Gastrocnemius medialis (tissue), 4 donors: ENCODE measurements around the gene CCDC184. TPM values are rescaled to one million over a fixed set of nuclear protein-coding genes. Genes with fewer than 3 reads are reported as not detected.
A peak's percentile ranks its signal among the peaks of the same experiment; 100 is the strongest.

Experiments
- ATAC-seq, 2 donors: fragments of 150-250 bp; one replicate each; pipeline ENCODE4 v1.9.1; 2016
- DNase-seq, 2 donors: peaks; one replicate each; pipeline ENCODE4 v3.0.0-alpha.2; 2019
- H3K27ac ChIP-seq, 4 donors: fragments of 200-600 bp; sonication (generic); 1 replicate in 1 of 4; 2 replicates in 3 of 4; pipeline ENCODE4 v1.5.1; 2016 to 2018; ENCODE audit warnings: mild to moderate bottlenecking in 2 of 4, moderate library complexity in 1 of 4
- H3K27me3 ChIP-seq, 3 donors: fragments of 200-600 bp; sonication (generic) in 2 of 3; 1 replicate in 1 of 3; 2 replicates in 2 of 3; pipeline versions ENCODE4 v1.5.1 to v1.6.0; 2016 to 2019; ENCODE audit warnings: mild to moderate bottlenecking in 1 of 3, moderate library complexity in 1 of 3
- H3K36me3 ChIP-seq, 2 donors: fragments of 200-600 bp; sonication (generic) in 1 of 2; one replicate each; pipeline ENCODE4 v1.5.1; 2017 to 2018
- H3K4me1 ChIP-seq, 2 donors: fragments of 200-600 bp; sonication (generic) in 1 of 2; one replicate each; pipeline ENCODE4 v1.5.1; 2016 to 2017; ENCODE audit warnings: mild to moderate bottlenecking in 2 of 2
- H3K4me3 ChIP-seq, 4 donors: fragments of 200-600 bp; sonication (generic) in 3 of 4; 1 replicate in 1 of 4; 2 replicates in 3 of 4; pipeline ENCODE4 v1.5.1; 2016 to 2019; ENCODE audit warnings: mild to moderate bottlenecking in 2 of 4
- H3K9me3 ChIP-seq, 3 donors: fragments of 200-600 bp; sonication (generic) in 2 of 3; 1 replicate in 1 of 3; 2 replicates in 2 of 3; pipeline ENCODE4 v1.5.1; 2016 to 2019
- POLR2A ChIP-seq, 2 donors: fragments of 450-650 bp; IDR thresholded peaks; one replicate each; pipeline ENCODE4 v1.6.1; 2017; ENCODE audit warnings: antibody characterized with exemption in 2 of 2, mild to moderate bottlenecking in 2 of 2, moderate library complexity in 2 of 2
- in situ Hi-C, 4 donors: fragments of 200-750 bp; cut with MboI; loops; one replicate each; pipeline versions ENCODE4 v1.15.0 to v1.8.0; 2017; ENCODE audit warnings: low sequenced_read_pairs in 4 of 4
- intact Hi-C: fragments of 100-400 bp; cut with DNase I; formaldehyde crosslinking; loops from one replicate; pipeline ENCODE4 v1.15.1; 2023; ENCODE audit warnings: low total_unique reads
- total RNA-seq, 4 donors: library from RNA; depleted of rRNA; stranded (reverse); fragments of >200 nt; gene quantifications; one replicate each; pipeline versions ENCODE4 v1.1.0 to v1.2.3, GENCODE V29; 2016
- TF ChIP-seq, protein P1 (sequence below), 5 experiments: fragments of 450-650 bp in 3 of 5; fragments of 200-600 bp in 2 of 5; sonication (generic) in 2 of 5; IDR thresholded peaks in 4 of 5; conservative IDR thresholded peaks in 1 of 5; 1 replicate in 4 of 5; 2 replicates in 1 of 5; pipeline ENCODE4 v1.5.1; 2016 to 2019; ENCODE audit warnings: antibody characterized with exemption in 5 of 5, mild to moderate bottlenecking in 3 of 5, moderate library complexity in 3 of 5

Gene CCDC184
- total RNA-seq, 4 donors from 2014 or later: 0.38 to 2.0 (median 1.1) TPM

DNA sequence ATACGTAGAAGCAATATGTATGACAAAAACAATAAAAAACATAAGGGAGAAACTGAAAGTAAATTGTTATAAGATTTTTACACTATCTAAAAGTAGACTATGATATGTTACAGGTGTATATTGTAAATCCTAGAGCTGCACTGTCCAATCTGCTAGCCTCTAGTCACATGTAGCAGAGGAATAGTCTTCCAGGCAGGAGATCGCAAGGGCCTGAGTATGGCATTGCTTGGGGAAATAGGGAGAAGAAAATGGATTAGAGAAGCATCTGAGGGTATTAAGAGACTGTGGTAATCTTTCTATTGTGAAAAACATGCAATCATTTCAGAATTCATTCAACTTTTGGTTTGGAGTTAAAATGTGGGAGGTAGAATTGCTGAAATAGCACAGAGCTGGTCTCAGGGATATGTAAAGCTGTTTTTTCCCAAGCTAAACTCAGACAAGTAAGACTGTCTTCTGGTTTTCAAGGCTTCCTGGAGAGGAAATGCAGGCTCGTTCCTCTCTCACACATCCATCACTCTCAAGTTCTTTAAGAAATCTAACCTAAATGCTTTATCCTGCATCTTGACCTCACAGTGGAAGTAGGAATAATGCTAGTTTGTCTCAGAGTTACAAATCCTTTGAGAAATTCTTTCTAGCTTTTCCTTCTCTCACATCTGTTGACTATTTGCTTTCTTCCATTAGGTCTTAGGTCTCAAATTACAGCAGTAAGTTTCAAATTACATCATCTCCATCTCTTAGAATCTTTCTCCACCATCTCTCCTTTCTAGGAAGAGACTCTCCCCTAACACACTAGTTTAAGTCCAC lies 7.6 kb upstream of the CCDC184 start:
- Histone ChIP-seq H3K27me3 (peaks cover 6 to 15% (median 8%) of the 10 kb centered on the region in 3 donors), H3K27ac (peak overlapping the region in 1 of 4 donors; percentile 0), H3K36me3 (no peaks in the 10 kb centered on the region), H3K4me3 (no peak overlapping the region), H3K4me1 (no peaks in the 10 kb centered on the region), H3K9me3 (no peaks in the 10 kb centered on the region)
- in situ Hi-C loops: loop anchor here in 3 of 4 donors (10.0 to 25.0 kb wide), 2 partner anchors 91 to 214 kb away; partner anchors contain the start of gene TMEM106C (in 3 of the 3)
- DNase-seq (no peak), ATAC-seq (no peak)
- TF ChIP-seq, protein P1, sequence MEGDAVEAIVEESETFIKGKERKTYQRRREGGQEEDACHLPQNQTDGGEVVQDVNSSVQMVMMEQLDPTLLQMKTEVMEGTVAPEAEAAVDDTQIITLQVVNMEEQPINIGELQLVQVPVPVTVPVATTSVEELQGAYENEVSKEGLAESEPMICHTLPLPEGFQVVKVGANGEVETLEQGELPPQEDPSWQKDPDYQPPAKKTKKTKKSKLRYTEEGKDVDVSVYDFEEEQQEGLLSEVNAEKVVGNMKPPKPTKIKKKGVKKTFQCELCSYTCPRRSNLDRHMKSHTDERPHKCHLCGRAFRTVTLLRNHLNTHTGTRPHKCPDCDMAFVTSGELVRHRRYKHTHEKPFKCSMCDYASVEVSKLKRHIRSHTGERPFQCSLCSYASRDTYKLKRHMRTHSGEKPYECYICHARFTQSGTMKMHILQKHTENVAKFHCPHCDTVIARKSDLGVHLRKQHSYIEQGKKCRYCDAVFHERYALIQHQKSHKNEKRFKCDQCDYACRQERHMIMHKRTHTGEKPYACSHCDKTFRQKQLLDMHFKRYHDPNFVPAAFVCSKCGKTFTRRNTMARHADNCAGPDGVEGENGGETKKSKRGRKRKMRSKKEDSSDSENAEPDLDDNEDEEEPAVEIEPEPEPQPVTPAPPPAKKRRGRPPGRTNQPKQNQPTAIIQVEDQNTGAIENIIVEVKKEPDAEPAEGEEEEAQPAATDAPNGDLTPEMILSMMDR (IDR thresholded peaks at IDR 0.05 in 4 of 5, conservative IDR thresholded peaks at IDR 0.05 in 1 of 5): no peak
- TF ChIP-seq POLR2A (IDR thresholded peaks at IDR 0.05): no peak
- intact Hi-C loops: no loop called here

DNA sequence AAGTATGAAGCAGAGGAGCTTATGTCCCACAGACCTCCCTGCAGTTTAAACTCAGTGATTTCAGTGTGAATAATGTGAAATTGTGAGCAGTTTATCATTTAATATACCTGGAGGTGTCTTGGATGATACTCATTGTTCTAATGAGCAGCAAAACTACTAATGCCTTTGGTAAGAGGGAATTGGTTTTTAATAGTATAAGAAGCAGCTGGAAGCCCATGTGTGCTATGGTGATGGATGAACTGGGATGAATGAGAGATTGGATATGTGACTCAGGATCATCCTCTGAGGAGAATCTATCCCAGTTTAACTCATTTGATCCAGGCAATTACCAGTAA lies 7.1 kb upstream of the CCDC184 start:
- H3K4me1 ChIP-seq: no peaks in the 10 kb centered on the region
- no peak overlapping the region for H3K4me3 ChIP-seq
- no peaks in the 10 kb centered on the region for H3K9me3 ChIP-seq
- TF ChIP-seq, protein P1 (IDR thresholded peaks at IDR 0.05 in 4 of 5, conservative IDR thresholded peaks at IDR 0.05 in 1 of 5): no peak
- no peak for TF ChIP-seq POLR2A (IDR thresholded peaks at IDR 0.05)
- intact Hi-C loops: no loop called here
- H3K36me3 ChIP-seq: no peaks in the 10 kb centered on the region
- no peak overlapping the region for H3K27ac ChIP-seq
- DNase-seq: no peak
- peaks cover 12 to 21% (median 14%) of the 10 kb centered on the region in 3 donors for H3K27me3 ChIP-seq
- in situ Hi-C loops: loop anchor here in 3 of 4 donors (10.0 to 25.0 kb wide), 2 partner anchors 92 to 214 kb away; partner anchors contain the start of gene TMEM106C (in 3 of the 3)
- no peak for ATAC-seq

DNA sequence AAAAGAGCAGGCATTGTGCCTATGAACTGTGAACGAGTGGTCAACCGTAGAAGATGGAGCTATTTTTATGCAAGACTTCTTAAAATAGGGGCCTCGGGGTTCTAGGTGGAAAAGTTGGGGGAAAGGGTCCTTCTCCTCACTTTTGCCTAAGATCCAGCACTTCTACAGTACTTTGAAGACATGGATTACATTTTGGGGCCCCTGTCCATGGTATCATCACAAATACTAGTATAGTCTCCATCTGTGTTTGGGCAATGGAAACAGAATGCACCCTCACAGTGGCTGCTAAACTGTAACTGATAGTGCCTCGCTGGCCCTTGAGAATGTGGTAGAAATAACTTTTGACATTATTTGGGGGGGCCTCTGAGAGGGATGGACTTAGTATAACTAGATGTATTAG lies 5.5 kb upstream of the CCDC184 start:
- intact Hi-C loops: no loop called here
- ATAC-seq (no peak), DNase-seq (no peak)
- Histone ChIP-seq H3K27ac (no peak overlapping the region), H3K4me3 (no peak overlapping the region), H3K27me3 (peaks cover 28 to 37% (median 30%) of the 10 kb centered on the region in 3 donors), H3K36me3 (no peaks in the 10 kb centered on the region), H3K9me3 (no peaks in the 10 kb centered on the region), H3K4me1 (peaks cover 7 to 9% of the 10 kb centered on the region in 2 donors)
- no peak for TF ChIP-seq POLR2A (IDR thresholded peaks at IDR 0.05)
- TF ChIP-seq, protein P1 (IDR thresholded peaks at IDR 0.05 in 4 of 5, conservative IDR thresholded peaks at IDR 0.05 in 1 of 5): no peak
- in situ Hi-C loops: loop anchor here in 3 of 4 donors (10.0 to 25.0 kb wide), 2 partner anchors 93 to 216 kb away; partner anchors contain the start of gene TMEM106C (in 3 of the 3)

DNA sequence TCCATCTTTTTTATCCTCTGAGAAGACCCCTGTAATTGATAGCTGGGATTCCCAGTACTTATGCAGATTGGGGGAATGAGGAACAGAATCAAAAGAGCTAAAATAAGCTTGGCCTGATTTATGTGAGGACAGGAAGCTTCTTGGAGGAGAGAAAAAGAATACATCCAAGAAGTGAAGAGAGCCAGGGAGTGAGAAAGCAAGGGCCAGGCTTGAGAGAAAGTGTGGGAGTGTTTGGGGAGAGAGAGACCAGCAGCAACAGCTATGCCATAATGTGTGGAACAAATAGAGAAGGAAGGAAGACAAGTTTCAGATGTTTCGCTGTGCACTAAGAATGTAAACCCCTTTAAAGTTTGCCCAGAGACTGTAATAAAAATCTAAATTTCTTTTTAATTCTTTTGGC lies 4.0 kb upstream of the CCDC184 start:
- Histone ChIP-seq H3K4me1 (peaks cover 13 to 18% of the 10 kb centered on the region in 2 donors), H3K27ac (no peak overlapping the region), H3K4me3 (no peak overlapping the region), H3K36me3 (no peaks in the 10 kb centered on the region), H3K9me3 (no peaks in the 10 kb centered on the region), H3K27me3 (peaks cover 42 to 52% (median 45%) of the 10 kb centered on the region in 3 donors)
- TF ChIP-seq, protein P1 (IDR thresholded peaks at IDR 0.05 in 4 of 5, conservative IDR thresholded peaks at IDR 0.05 in 1 of 5): no peak
- no peak for TF ChIP-seq POLR2A (IDR thresholded peaks at IDR 0.05)
- ATAC-seq: no peak
- no peak for DNase-seq
- intact Hi-C loops (no loop called here), in situ Hi-C loops (loop anchor here in 3 of 4 donors (10.0 to 25.0 kb wide), 2 partner anchors 95 to 217 kb away; partner anchors contain the start of gene TMEM106C (in 3 of the 3))
